Peyer's patch (tissue), 4 donors: ENCODE results near the gene PCBP3. TPM values are rescaled to one million over a fixed set of nuclear protein-coding genes. Genes with fewer than 3 reads are reported as not detected.
"Not testable (repeated sequence)": the region's sequence is repeated elsewhere in the genome, so short reads cannot be mapped to it uniquely, and the experiment has no call there.

ENCODE experiments used
- DNase-seq, 3 donors: peaks; one replicate each; pipeline ENCODE4 v3.0.0-alpha.2; 2017 to 2019
- H3K27ac ChIP-seq, 4 donors: fragments of 200-600 bp; sonication (generic); one replicate each; pipeline ENCODE4 v1.5.1; 2016 to 2019
- H3K27me3 ChIP-seq, 2 donors: fragments of 200-600 bp; sonication (generic); one replicate each; pipeline ENCODE4 v1.5.1; 2019
- H3K36me3 ChIP-seq, 3 donors: fragments of 200-600 bp; sonication (generic); one replicate each; pipeline ENCODE4 v1.5.1; 2016 to 2019
- H3K4me1 ChIP-seq, 4 donors: fragments of 200-600 bp; sonication (generic); one replicate each; pipeline ENCODE4 v1.5.1; 2016 to 2019
- H3K4me3 ChIP-seq, 4 donors: fragments of 200-600 bp; sonication (generic); 1 replicate in 3 of 4; 2 replicates in 1 of 4; pipeline ENCODE4 v1.5.1; 2016 to 2019; ENCODE audit warnings: mild to moderate bottlenecking in 1 of 4
- H3K9me3 ChIP-seq, 4 donors: fragments of 200-600 bp; sonication (generic); one replicate each; pipeline ENCODE4 v1.5.1; 2016 to 2019; ENCODE audit warnings: mild to moderate bottlenecking in 1 of 4
- CTCF ChIP-seq, 6 experiments: fragments of 450-650 bp in 4 of 6; fragments of 200-600 bp in 2 of 6; sonication (generic) in 1 of 6; IDR thresholded peaks; one replicate each; pipeline ENCODE4 v1.5.1; 2017 to 2019; ENCODE audit warnings: antibody characterized with exemption in 6 of 6, mild to moderate bottlenecking in 3 of 6, moderate library complexity in 1 of 6
- POLR2A ChIP-seq, 2 donors: fragments of 450-650 bp; IDR thresholded peaks; one replicate each; pipeline ENCODE4 v1.5.1; 2017; ENCODE audit warnings: antibody characterized with exemption in 2 of 2, mild to moderate bottlenecking in 2 of 2, moderate library complexity in 2 of 2
- total RNA-seq, 4 donors: library from RNA; depleted of rRNA; stranded (reverse); fragments of >200 nt; gene quantifications; one replicate each; pipeline ENCODE4 v1.1.0, GENCODE V29; 2016

PCBP3 gene
- total RNA-seq, 4 donors from 2014 or later, result 1.1 to 6.0 (median 4.4) TPM; not detected in 1

- no peaks in the 10 kb centered on the region for H3K9me3 ChIP-seq
- H3K4me1 ChIP-seq, result peaks cover 0 to 25% (median 0%) of the 10 kb centered on the region in 4 donors
- H3K27ac ChIP-seq, result no peak overlapping the region
- no peak overlapping the region for H3K4me3 ChIP-seq
- no peaks in the 10 kb centered on the region for H3K27me3 ChIP-seq
- no peak for TF ChIP-seq CTCF (IDR thresholded peaks at IDR 0.05)
- no peak for TF ChIP-seq POLR2A (IDR thresholded peaks at IDR 0.05)
- H3K36me3 ChIP-seq, result no peaks in the 10 kb centered on the region
- DNase-seq, result no peak
These were observed 251.6 kb downstream of the PCBP3 start for GRCh38 chr21:45894906-45895777.

GRCh38 chr21:45895778-45896370 lies 252.3 kb downstream of the PCBP3 start:
- H3K27me3 ChIP-seq, result no peaks in the 10 kb centered on the region
- peaks cover 0 to 25% (median 0%) of the 10 kb centered on the region in 4 donors for H3K4me1 ChIP-seq
- no peak for TF ChIP-seq CTCF (IDR thresholded peaks at IDR 0.05)
- TF ChIP-seq POLR2A (IDR thresholded peaks at IDR 0.05), result no peak
- H3K27ac ChIP-seq, result no peak overlapping the region
- no peaks in the 10 kb centered on the region for H3K36me3 ChIP-seq
- no peak overlapping the region for H3K4me3 ChIP-seq
- no peaks in the 10 kb centered on the region for H3K9me3 ChIP-seq
- no peak for DNase-seq

GRCh38 chr21:45896431-45896830 lies 252.9 kb downstream of the PCBP3 start:
- H3K9me3 ChIP-seq, H3K27ac ChIP-seq, H3K27me3 ChIP-seq, H3K36me3 ChIP-seq, DNase-seq, H3K4me3 ChIP-seq: not testable (repeated sequence)
- peaks cover 0 to 25% (median 0%) of the 10 kb centered on the region in 4 donors for H3K4me1 ChIP-seq

GRCh38 chr21:45897191-45898027 lies 253.9 kb downstream of the PCBP3 start:
- H3K9me3 ChIP-seq, result no peaks in the 10 kb centered on the region
- H3K27me3 ChIP-seq, result no peaks in the 10 kb centered on the region
- no peak for DNase-seq
- peaks cover 0 to 19% (median 0%) of the 10 kb centered on the region in 4 donors for H3K4me1 ChIP-seq
- TF ChIP-seq CTCF (IDR thresholded peaks at IDR 0.05) (no peak), POLR2A (IDR thresholded peaks at IDR 0.05) (no peak)
- H3K4me3 ChIP-seq, result no peak overlapping the region
- H3K27ac ChIP-seq, result no peak overlapping the region
- no peaks in the 10 kb centered on the region for H3K36me3 ChIP-seq

- H3K4me1 ChIP-seq, result peaks cover 0 to 13% (median 0%) of the 10 kb centered on the region in 4 donors
- no peak overlapping the region for H3K4me3 ChIP-seq
- H3K27me3 ChIP-seq, result no peaks in the 10 kb centered on the region
- H3K9me3 ChIP-seq, result no peaks in the 10 kb centered on the region
- no peak for TF ChIP-seq POLR2A (IDR thresholded peaks at IDR 0.05)
- no peak for TF ChIP-seq CTCF (IDR thresholded peaks at IDR 0.05)
- no peaks in the 10 kb centered on the region for H3K36me3 ChIP-seq
- DNase-seq, result no peak
- no peak overlapping the region for H3K27ac ChIP-seq
These were observed 254.5 kb downstream of the PCBP3 start for GRCh38 chr21:45898028-45898350.
